ENCODE measurements around the gene SEC22A. TPM values are rescaled to one million over a fixed set of nuclear protein-coding genes. Genes with fewer than 3 reads are reported as not detected.

SEC22A gene
- total RNA-seq, 1 donor from 2014 or later = 8.9 TPM

DNA sequence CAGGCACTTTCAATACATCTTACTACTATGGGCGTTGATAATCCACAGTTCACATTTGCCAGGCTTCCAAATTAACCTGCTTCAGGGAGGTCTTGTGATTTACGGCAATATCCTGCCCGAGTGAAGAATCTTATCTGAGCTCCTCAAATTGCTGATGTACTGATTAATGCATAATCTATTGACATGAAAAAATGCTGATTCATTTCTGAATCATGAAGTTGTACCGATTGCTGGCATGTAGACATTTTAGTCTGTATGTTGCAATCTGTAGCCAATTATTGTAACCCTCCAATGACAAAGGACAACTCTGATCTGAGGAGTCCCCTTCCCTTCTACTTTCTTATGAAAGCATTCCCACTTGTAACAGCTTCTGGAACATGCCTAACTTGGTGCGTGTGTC, 97.2 kb downstream of the SEC22A start:
- DNase-seq (ENCODE audit: low spot score) = no peak
- intact Hi-C loops (cut with DNase I) = no loop called here

- no peak for DNase-seq (ENCODE audit: low spot score)
- intact Hi-C loops (cut with DNase I) = no loop called here
Measured at GRCh38 chr3:123299581-123299980, 97.8 kb downstream of the SEC22A start.

GRCh38 chr3:123300056-123300455, 98.3 kb downstream of the SEC22A start:
- DNase-seq (ENCODE audit: low spot score) = no peak
- intact Hi-C loops (cut with DNase I) = no loop called here

DNA sequence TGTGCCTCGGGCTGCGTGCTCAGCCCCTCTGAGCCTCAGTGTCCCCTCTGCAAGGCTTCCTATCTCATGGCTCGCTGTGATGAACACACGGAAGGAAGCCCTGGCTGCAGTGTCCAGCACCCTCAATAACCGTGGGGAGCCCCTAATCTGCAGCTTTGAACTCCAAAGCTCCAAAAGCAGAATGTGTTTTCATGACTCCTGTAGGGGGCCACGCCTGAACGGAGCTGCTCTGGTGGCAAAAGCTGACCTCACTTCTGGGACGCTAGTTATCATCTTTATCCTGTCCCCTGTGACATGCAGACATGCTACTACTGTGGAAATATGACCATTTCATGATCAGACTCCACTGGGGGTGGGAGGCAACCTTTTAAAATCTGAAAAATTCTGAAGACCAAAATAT, 98.8 kb downstream of the SEC22A start:
- no peak for DNase-seq (ENCODE audit: low spot score)
- intact Hi-C loops (cut with DNase I) = no loop called here

DNA sequence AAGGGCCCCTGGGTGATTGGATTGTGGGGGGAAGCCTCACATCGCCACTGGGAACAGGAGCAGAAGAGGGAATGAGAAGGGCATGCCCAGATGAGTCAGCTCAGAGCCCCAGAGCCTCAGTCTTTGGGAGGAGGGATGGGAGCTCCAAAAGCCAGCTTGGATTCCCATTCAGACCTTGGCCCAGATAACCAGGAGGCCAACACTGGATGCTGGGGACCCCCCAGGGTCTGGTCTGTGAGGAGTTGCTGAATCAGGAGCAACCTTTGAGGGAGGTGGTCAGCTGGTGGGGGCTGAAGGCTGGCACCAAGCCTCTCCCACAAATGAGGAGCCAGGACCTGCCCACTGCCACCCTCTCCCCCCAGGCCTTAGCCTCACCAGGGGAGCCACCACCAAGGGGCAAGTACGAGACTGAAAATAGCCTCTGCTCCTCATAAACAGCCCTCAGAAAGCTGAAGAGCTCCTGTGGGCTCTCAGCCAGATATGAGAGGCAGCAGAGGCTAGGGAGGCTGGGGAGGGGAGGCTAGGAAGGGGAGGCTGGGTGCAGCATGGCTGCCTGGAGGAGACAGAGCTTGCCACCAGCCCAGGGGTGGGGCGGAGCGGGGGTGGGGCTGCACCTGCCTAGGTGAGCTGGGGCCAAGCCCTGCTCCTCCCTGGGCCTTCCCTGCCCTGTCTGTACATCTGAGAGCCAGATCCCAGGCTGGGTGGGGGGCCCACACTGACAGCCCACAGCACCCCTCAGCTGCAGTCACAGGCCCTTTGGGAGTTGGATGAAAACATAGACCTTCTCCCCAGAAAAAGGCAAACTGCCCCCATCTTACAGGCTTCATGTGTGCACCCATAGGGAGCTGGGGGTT, 99.8 kb downstream of the SEC22A start:
- intact Hi-C loops (cut with DNase I) = no loop called here
- DNase-seq (ENCODE audit: low spot score) = no peak

DNA sequence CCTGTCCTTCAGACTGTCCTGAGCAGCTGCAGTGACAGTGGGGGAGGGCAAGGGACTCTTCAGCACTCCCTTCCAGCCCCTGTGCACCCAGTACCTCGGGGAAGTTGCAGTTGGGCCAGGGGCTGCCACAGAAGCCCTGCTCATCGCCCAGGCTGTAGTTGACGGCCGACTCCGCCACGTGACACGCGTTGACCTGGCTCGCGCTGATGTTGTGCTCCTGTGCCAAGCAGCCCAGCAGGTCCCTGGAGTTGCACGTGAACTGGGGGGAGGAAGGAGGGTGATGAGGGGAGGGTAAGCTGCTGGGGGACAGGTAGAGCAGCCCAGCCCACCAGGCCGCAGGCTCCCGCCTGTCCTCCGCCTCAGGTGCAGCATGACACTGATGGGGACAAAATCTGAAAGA, 101.2 kb downstream of the SEC22A start:
- intact Hi-C loops (cut with DNase I) = no loop called here
- no peak for DNase-seq (ENCODE audit: low spot score)

- no peak for DNase-seq (ENCODE audit: low spot score)
- intact Hi-C loops (cut with DNase I) = no loop called here
Measured at GRCh38 chr3:123303976-123304560, 102.3 kb downstream of the SEC22A start.

GRCh38 chr3:123305192-123305591, 103.4 kb downstream of the SEC22A start:
- no peak for DNase-seq (ENCODE audit: low spot score)

GRCh38 chr3:123307064-123307463, 105.3 kb downstream of the SEC22A start:
- intact Hi-C loops (cut with DNase I) = no loop called here

More at GRCh38 chr3:123305192-123305591, 103.4 kb downstream of the SEC22A start:
- intact Hi-C loops (cut with DNase I) = no loop called here

GRCh38 chr3:123310186-123310585, 108.4 kb downstream of the SEC22A start:
- intact Hi-C loops (cut with DNase I) = no loop called here
- DNase-seq (ENCODE audit: low spot score) = no peak

More at GRCh38 chr3:123307064-123307463, 105.3 kb downstream of the SEC22A start:
- no peak for DNase-seq (ENCODE audit: low spot score)

GRCh38 chr3:123310741-123311140, 109.0 kb downstream of the SEC22A start:
- intact Hi-C loops (cut with DNase I) = no loop called here
- no peak for DNase-seq (ENCODE audit: low spot score)

- intact Hi-C loops (cut with DNase I) = no loop called here
- DNase-seq (ENCODE audit: low spot score) = no peak
Measured at GRCh38 chr3:123311201-123311600, 109.5 kb downstream of the SEC22A start.

DNA sequence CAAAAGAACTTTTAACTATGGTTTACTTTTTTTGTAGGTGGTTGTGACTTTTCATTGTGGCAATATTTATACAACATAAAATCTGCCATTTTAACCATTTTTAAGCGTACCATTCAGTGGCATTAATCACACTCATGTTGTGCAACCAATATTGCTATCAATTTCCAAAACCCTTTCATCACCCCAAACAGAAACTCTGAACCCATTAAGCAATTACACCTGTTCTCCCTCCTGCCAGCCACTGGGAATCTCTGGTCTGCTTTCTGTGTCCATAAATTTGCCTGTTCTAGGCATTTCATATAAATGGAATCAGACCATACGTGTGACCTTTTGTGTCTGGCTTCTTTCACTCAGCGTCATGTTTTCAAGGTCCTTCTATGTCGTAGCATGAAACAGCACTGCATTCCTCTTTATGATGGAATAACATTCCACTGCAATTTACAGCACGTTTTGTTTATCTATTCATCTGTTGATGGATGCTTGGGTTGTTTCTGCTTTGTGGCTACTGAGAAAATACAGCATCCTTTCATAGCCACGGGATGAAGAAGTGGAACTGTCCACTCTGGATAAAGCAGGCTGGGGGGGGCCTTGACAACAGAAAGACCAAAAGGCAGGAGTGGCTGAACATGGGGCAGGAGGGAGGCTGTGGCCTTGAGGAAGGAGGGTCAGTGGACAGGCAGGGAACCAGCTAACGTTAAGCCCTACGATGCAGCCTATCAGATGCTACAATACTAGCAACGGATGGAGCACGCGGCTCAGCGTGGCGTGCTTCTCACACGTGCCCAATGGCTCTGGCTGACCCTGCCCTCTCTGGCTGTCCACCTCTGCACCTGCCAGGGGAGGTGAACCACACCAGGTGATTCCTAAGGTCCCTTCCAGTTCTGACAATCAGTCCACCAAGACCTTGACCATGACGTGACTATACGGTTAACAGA, 110.9 kb downstream of the SEC22A start:
- intact Hi-C loops (cut with DNase I) = no loop called here
- DNase-seq (ENCODE audit: low spot score) = no peak

- intact Hi-C loops (cut with DNase I) = no loop called here
- DNase-seq (ENCODE audit: low spot score) = no peak
Measured at GRCh38 chr3:123313889-123314288, 112.1 kb downstream of the SEC22A start.

- intact Hi-C loops (cut with DNase I) = no loop called here
- DNase-seq (ENCODE audit: low spot score) = no peak
Measured at GRCh38 chr3:123314359-123315270, 112.9 kb downstream of the SEC22A start.

DNA sequence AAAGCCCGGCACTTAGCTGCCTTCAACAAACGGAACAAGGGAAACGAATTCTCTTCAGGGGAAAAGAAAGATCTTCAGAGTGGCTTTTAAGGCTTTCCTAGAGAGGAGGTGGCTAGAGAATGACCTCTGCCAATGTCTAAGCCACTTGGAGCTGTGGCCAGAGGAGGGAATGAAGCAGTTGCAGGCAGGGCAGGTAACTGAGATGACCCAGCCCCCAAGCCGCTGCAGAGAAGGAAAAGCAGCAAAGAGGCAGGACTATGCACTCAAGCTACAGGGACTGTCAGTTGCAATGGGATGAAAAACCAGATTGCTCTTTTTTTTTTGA, 113.5 kb downstream of the SEC22A start:
- intact Hi-C loops (cut with DNase I) = no loop called here
- DNase-seq (ENCODE audit: low spot score) = no peak

DNA sequence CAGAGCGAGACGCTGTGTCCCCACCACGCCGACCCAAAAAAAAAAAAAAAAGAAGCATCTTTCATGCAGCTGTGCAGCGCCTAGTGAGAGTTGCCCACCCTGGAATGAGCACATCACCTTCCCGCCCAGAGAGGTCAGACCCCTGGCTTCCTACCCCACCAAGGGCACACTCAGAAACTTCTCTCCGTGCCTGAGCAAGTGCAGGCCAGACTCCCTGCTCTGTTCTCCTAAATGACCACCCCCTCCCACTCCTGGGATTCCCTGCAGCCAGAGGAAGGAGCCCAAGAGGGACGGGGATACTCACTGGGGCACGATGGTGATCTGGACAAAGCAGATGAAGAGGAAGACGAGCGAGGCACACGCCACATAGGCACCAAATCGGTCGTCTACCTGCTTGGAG, 116.0 kb downstream of the SEC22A start:
- intact Hi-C loops (cut with DNase I) = no loop called here
- DNase-seq (ENCODE audit: low spot score) = no peak

GRCh38 chr3:123318374-123318773, 116.6 kb downstream of the SEC22A start:
- no peak for DNase-seq (ENCODE audit: low spot score)
- intact Hi-C loops (cut with DNase I) = no loop called here

GRCh38 chr3:123319760-123320159, 118.0 kb downstream of the SEC22A start:
- intact Hi-C loops (cut with DNase I) = no loop called here

More at GRCh38 chr3:123319760-123320159, 118.0 kb downstream of the SEC22A start:
- DNase-seq (ENCODE audit: low spot score) = no peak

Measured in cardiac septum (tissue), 1 donor.